ENCODE measurements around the gene MRPL16.

The MRPL16 gene

GRCh38 chr11:59771605-59772004, 39.0 kb downstream of the MRPL16 start:
- DNase-seq (ENCODE audit: low spot score) = no peak

GRCh38 chr11:59770869-59771268, 39.7 kb downstream of the MRPL16 start:
- no peak for DNase-seq (ENCODE audit: low spot score)

- DNase-seq (ENCODE audit: low spot score) = no peak
Observed at GRCh38 chr11:59770319-59770718, 40.3 kb downstream of the MRPL16 start.

GRCh38 chr11:59769828-59770227, 40.8 kb downstream of the MRPL16 start:
- no peak for DNase-seq (ENCODE audit: low spot score)

GRCh38 chr11:59769111-59769510, 41.5 kb downstream of the MRPL16 start:
- no peak for DNase-seq (ENCODE audit: low spot score)

GRCh38 chr11:59767225-59767611, 43.4 kb downstream of the MRPL16 start:
- DNase-seq (ENCODE audit: low spot score) = no peak

- no peak for DNase-seq (ENCODE audit: low spot score)
Observed at GRCh38 chr11:59766542-59767224, 43.9 kb downstream of the MRPL16 start.

- no peak for DNase-seq (ENCODE audit: low spot score)
Observed at GRCh38 chr11:59765068-59765735, 45.4 kb downstream of the MRPL16 start.

- DNase-seq (ENCODE audit: low spot score) = no peak
Observed at GRCh38 chr11:59761993-59762392, 48.6 kb downstream of the MRPL16 start.

GRCh38 chr11:59760771-59761170, 49.8 kb downstream of the MRPL16 start:
- DNase-seq (ENCODE audit: low spot score) = no peak

- DNase-seq (ENCODE audit: low spot score) = no peak
Observed at GRCh38 chr11:59759900-59760299, 50.7 kb downstream of the MRPL16 start.

- DNase-seq (ENCODE audit: low spot score) = no peak
Observed at GRCh38 chr11:59758401-59759037, 52.1 kb downstream of the MRPL16 start.

- no peak for DNase-seq (ENCODE audit: low spot score)
Observed at GRCh38 chr11:59756845-59757244, 53.7 kb downstream of the MRPL16 start.

- DNase-seq (ENCODE audit: low spot score) = no peak
Observed at GRCh38 chr11:59756558-59756840, 54.1 kb downstream of the MRPL16 start.
